Measurements from ENCODE around the gene KIAA1217.

Gene KIAA1217

DNA sequence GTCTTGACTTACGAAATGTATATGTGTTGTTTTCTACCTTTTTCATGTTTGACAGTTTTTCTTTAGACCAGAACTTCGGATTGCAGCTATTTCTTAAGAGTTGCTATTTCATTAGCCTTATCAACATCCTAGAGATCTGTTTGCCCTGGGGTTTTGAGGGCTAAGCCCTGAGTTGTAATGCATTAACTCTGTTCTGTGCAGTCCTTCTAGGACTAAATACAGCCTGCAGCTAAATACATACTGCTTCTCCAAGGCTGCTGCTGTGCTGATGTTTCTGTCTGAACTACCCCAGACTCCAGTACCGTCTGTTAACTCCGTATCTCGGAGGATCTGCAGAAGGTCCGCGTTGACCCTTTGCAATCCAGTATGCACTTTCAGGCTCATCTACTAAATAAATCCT lies 26.5 kb downstream of the KIAA1217 start:
- Histone ChIP-seq H3K9me3 (ENCODE audit: insufficient read depth, low read depth, low read length) (no peaks in the 10 kb centered on the region), H3K36me3 (ENCODE audit: insufficient read depth, low read length) (no peaks in the 10 kb centered on the region), H3K9me2 (replicated peaks; ENCODE audit: low read depth, low read length) (no peaks in the 10 kb centered on the region), H3F3A (ENCODE audit: low read depth) (no peaks in the 10 kb centered on the region), H3K9ac (ENCODE audit: low read depth, low read length, poor library complexity, severe bottlenecking) (no peak overlapping the region), H3K4me2 (ENCODE audit: low read depth, low read length, poor library complexity, severe bottlenecking) (no peak overlapping the region), H3K4me3 (ENCODE audit: low read length, poor library complexity, severe bottlenecking) (no peak overlapping the region), H4K20me1 (ENCODE audit: insufficient read depth, low read length, poor library complexity, severe bottlenecking) (no peaks in the 10 kb centered on the region), H3K4me1 (ENCODE audit: insufficient read depth, low read length, poor library complexity, severe bottlenecking) (no peaks in the 10 kb centered on the region), H2AFZ (ENCODE audit: low read length) (no peak overlapping the region), H3K27me3 (ENCODE audit: insufficient read depth, low read length, poor library complexity, severe bottlenecking) (no peaks in the 10 kb centered on the region), H3K79me2 (ENCODE audit: insufficient read depth, low read length) (no peaks in the 10 kb centered on the region)
- TF ChIP-seq, protein P1, sequence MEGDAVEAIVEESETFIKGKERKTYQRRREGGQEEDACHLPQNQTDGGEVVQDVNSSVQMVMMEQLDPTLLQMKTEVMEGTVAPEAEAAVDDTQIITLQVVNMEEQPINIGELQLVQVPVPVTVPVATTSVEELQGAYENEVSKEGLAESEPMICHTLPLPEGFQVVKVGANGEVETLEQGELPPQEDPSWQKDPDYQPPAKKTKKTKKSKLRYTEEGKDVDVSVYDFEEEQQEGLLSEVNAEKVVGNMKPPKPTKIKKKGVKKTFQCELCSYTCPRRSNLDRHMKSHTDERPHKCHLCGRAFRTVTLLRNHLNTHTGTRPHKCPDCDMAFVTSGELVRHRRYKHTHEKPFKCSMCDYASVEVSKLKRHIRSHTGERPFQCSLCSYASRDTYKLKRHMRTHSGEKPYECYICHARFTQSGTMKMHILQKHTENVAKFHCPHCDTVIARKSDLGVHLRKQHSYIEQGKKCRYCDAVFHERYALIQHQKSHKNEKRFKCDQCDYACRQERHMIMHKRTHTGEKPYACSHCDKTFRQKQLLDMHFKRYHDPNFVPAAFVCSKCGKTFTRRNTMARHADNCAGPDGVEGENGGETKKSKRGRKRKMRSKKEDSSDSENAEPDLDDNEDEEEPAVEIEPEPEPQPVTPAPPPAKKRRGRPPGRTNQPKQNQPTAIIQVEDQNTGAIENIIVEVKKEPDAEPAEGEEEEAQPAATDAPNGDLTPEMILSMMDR (conservative IDR thresholded peaks at IDR 0.05; ENCODE audit: low read length), result no peak
- TF ChIP-seq EZH2phosphoT487 (IDR thresholded peaks at IDR 0.05; ENCODE audit: borderline replicate concordance), result no peak

DNA sequence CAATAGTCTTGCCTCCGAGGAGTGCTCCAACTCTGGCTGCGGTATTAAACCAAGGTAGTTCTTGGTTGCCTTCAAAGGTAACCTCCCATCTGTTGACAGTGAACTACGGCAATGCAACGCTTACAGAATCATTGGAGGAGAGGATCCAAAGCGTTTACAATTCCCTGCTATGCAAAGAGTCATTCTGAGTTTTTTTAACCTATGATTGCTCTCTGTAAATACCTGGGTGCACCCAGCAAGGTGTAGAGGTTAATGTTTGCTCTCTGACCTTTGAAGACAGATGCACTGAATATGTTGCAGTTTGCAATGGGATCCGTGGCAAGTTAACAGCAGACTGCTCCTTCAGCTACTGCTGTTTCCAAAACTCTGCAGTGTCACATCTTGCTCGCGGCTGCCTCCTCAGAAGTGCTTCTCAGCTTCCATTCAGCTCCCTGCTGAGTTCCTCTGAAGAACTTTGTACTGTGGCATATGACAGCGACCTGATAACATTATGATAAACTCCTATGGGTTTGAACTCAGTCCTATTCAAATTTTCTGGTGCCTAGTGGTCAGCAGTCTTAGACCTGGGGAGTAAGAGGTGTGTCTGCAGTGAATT lies 29.0 kb downstream of the KIAA1217 start:
- Histone ChIP-seq H3K36me3 (ENCODE audit: insufficient read depth, low read length) (no peaks in the 10 kb centered on the region), H4K20me1 (ENCODE audit: insufficient read depth, low read length, poor library complexity, severe bottlenecking) (no peaks in the 10 kb centered on the region), H3K4me1 (ENCODE audit: insufficient read depth, low read length, poor library complexity, severe bottlenecking) (peaks cover 8% of the 10 kb centered on the region), H3K9me2 (replicated peaks; ENCODE audit: low read depth, low read length) (no peaks in the 10 kb centered on the region), H3K27me3 (ENCODE audit: insufficient read depth, low read length, poor library complexity, severe bottlenecking) (no peaks in the 10 kb centered on the region), H3K79me2 (ENCODE audit: insufficient read depth, low read length) (no peaks in the 10 kb centered on the region), H2AFZ (ENCODE audit: low read length) (no peak overlapping the region), H3K9ac (ENCODE audit: low read depth, low read length, poor library complexity, severe bottlenecking) (no peak overlapping the region), H3K4me3 (ENCODE audit: low read length, poor library complexity, severe bottlenecking) (no peak overlapping the region), H3K9me3 (ENCODE audit: insufficient read depth, low read depth, low read length) (no peaks in the 10 kb centered on the region), H3K4me2 (ENCODE audit: low read depth, low read length, poor library complexity, severe bottlenecking) (no peak overlapping the region), H3F3A (ENCODE audit: low read depth) (no peaks in the 10 kb centered on the region)
- TF ChIP-seq EZH2phosphoT487 (IDR thresholded peaks at IDR 0.05; ENCODE audit: borderline replicate concordance), result no peak
- TF ChIP-seq, protein P1 (conservative IDR thresholded peaks at IDR 0.05; ENCODE audit: low read length), result no peak

DNA sequence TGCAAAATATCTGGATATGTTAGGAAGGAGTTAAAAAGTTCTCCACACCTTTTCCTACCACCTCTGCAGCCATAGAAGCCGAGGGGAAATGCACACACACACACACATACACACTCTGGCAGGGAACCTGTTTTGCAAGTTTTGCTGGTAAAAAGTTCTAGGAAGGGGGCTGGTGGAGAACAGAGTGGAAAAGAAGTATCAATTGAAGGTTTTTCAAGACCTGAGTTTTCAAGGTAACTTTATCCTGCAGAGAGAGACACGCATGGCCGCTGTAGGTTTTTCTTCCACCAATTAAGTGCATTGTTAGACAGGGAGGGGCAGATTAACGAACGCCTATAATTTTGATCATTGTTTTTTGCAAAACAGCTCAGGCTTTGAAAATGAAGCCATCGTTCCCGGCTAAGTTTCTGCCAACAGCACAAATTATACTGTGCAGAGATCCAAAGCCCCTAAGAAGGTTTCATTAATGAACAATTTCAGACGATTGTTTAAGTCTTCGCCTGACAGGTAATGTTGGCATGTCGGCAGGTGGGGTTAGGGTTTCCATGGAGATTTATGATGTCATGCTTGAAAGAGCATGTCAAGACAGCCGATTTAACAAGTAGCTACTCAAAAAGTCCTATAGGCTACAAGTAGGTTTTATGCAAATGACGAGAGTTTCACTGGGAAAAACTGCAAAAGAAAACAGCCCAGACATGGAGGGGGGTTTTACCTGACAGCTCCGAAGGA lies 29.7 kb downstream of the KIAA1217 start:
- no peak overlapping the region for H3K9ac ChIP-seq (ENCODE audit: low read depth, low read length, poor library complexity, severe bottlenecking)
- no peak overlapping the region for H3K4me2 ChIP-seq (ENCODE audit: low read depth, low read length, poor library complexity, severe bottlenecking)

More for the DNA sequence above, 29.7 kb downstream of the KIAA1217 start:
- Histone ChIP-seq H2AFZ (ENCODE audit: low read length) (no peak overlapping the region), H3F3A (ENCODE audit: low read depth) (no peaks in the 10 kb centered on the region), H3K4me3 (ENCODE audit: low read length, poor library complexity, severe bottlenecking) (no peak overlapping the region), H3K9me3 (ENCODE audit: insufficient read depth, low read depth, low read length) (no peaks in the 10 kb centered on the region), H3K4me1 (ENCODE audit: insufficient read depth, low read length, poor library complexity, severe bottlenecking) (peaks cover 9% of the 10 kb centered on the region), H3K36me3 (ENCODE audit: insufficient read depth, low read length) (no peaks in the 10 kb centered on the region), H3K9me2 (replicated peaks; ENCODE audit: low read depth, low read length) (no peaks in the 10 kb centered on the region), H3K79me2 (ENCODE audit: insufficient read depth, low read length) (no peaks in the 10 kb centered on the region), H3K27me3 (ENCODE audit: insufficient read depth, low read length, poor library complexity, severe bottlenecking) (no peaks in the 10 kb centered on the region), H4K20me1 (ENCODE audit: insufficient read depth, low read length, poor library complexity, severe bottlenecking) (no peaks in the 10 kb centered on the region)
- TF ChIP-seq EZH2phosphoT487 (IDR thresholded peaks at IDR 0.05; ENCODE audit: borderline replicate concordance), result no peak
- TF ChIP-seq, protein P1 (conservative IDR thresholded peaks at IDR 0.05; ENCODE audit: low read length), result no peak
